Fibroblast of skin of right biceps (primary cell): ENCODE measurements around the gene L1TD1.
"Not testable (repeated sequence)": the region's sequence is repeated elsewhere in the genome, so short reads cannot be mapped to it uniquely, and the experiment has no call there.

Experiments
- DNase-seq: peaks from one replicate; pipeline ENCODE4 v3.0.0-alpha.2; 2013

Gene L1TD1

GRCh38 chr1:62198781-62199125, 4.1 kb downstream of the L1TD1 start:
- peak; percentile 16 for DNase-seq

- no peak for DNase-seq
Measured at GRCh38 chr1:62207187-62207586, 12.5 kb downstream of the L1TD1 start.

- no peak for DNase-seq
Measured at GRCh38 chr1:62208087-62208486, 13.4 kb downstream of the L1TD1 start.

- DNase-seq = no peak
Measured at GRCh38 chr1:62208970-62209369, 14.3 kb downstream of the L1TD1 start.

- no peak for DNase-seq
Measured at GRCh38 chr1:62209931-62210595, 15.4 kb downstream of the L1TD1 start.

GRCh38 chr1:62210960-62211359, 16.3 kb downstream of the L1TD1 start:
- DNase-seq = no peak

GRCh38 chr1:62212411-62212810, 17.8 kb downstream of the L1TD1 start:
- no peak for DNase-seq

GRCh38 chr1:62213075-62213914, 18.6 kb downstream of the L1TD1 start:
- no peak for DNase-seq

GRCh38 chr1:62218604-62219003, 24.0 kb downstream of the L1TD1 start:
- DNase-seq = peak; percentile 31

GRCh38 chr1:62220456-62220855, 25.8 kb downstream of the L1TD1 start:
- DNase-seq = not testable (repeated sequence)

GRCh38 chr1:62221171-62221570, 26.5 kb downstream of the L1TD1 start:
- no peak for DNase-seq

GRCh38 chr1:62222321-62222720, 27.7 kb downstream of the L1TD1 start:
- no peak for DNase-seq

GRCh38 chr1:62224182-62224581, 29.5 kb downstream of the L1TD1 start:
- DNase-seq = no peak

- no peak for DNase-seq
Measured at GRCh38 chr1:62227496-62227895, 32.8 kb downstream of the L1TD1 start.

GRCh38 chr1:62228136-62228882, 33.7 kb downstream of the L1TD1 start:
- DNase-seq = no peak

GRCh38 chr1:62228883-62229187, 34.2 kb downstream of the L1TD1 start:
- no peak for DNase-seq

GRCh38 chr1:62229468-62229867, 34.8 kb downstream of the L1TD1 start:
- no peak for DNase-seq

- DNase-seq = no peak
Measured at GRCh38 chr1:62229932-62230331, 35.3 kb downstream of the L1TD1 start.

GRCh38 chr1:62230718-62231117, 36.1 kb downstream of the L1TD1 start:
- DNase-seq = peak; percentile 88

GRCh38 chr1:62232871-62233278, 38.2 kb downstream of the L1TD1 start:
- no peak for DNase-seq

- no peak for DNase-seq
Measured at GRCh38 chr1:62233926-62234450, 39.3 kb downstream of the L1TD1 start.

- DNase-seq = peak; percentile 33
Measured at GRCh38 chr1:62234688-62235087, 40.0 kb downstream of the L1TD1 start.

GRCh38 chr1:62235576-62235975, 40.9 kb downstream of the L1TD1 start:
- no peak for DNase-seq

GRCh38 chr1:62237361-62237760, 42.7 kb downstream of the L1TD1 start:
- DNase-seq = no peak
